ENCODE measurements around the gene SOX21. TPM values are rescaled to one million over a fixed set of nuclear protein-coding genes. Genes with fewer than 3 reads are reported as not detected.
A peak's percentile ranks its signal among the peaks of the same experiment; 100 is the strongest.
"Not testable (repeated sequence)": the region's sequence is repeated elsewhere in the genome, so short reads cannot be mapped to it uniquely, and the experiment has no call there.

SOX21 gene
- polyA plus RNA-seq, 2 of the 4 experiments (the other 2 are of a cell fraction): 0.62 to 6.9 TPM

DNA sequence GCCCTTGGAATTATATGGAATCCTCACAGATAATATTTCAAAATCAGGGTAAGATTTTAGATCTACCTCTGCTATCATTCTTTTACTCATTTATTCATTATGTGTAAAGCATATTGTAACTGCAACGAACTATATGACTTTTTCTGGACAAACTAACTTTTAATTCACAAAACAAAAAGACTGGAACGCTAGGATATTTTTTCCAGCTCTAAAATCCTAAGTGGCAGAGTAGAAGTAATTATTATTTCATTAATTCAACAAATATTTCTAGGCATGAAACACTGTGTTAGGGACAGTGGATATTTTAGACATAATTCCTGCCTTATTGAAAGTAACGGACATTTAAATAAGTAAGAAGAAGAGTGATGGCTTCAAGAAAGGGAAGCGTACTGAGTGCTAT is 26.9 kb upstream of the SOX21 start:
- Histone ChIP-seq H3K27ac (no peak overlapping the region), H3K4me2 (no peak overlapping the region), H3K9me3 (no peaks in the 10 kb centered on the region), H3K4me3 (no peak overlapping the region), H3K4me1 (no peaks in the 10 kb centered on the region)
- TF ChIP-seq CBX8 (IDR thresholded peaks at IDR 0.05): peak; percentile 75; the same call in 1 of the 2 replicates
- no peak for TF ChIP-seq EP300 (IDR thresholded peaks at IDR 0.05)
- peak; percentile 62; the same call in 1 of the 2 replicates for TF ChIP-seq RNF2 (IDR thresholded peaks at IDR 0.05; ENCODE audit: borderline replicate concordance, low read depth)
- DNase-seq (ENCODE audit: low read depth in 1 of 2, low spot score in 1 of 2) (no peak), ATAC-seq (no peak), FAIRE-seq (no peak)
- ChIA-PET POLR2A (no interaction called here), CTCF (no interaction called here)
- 39% methylated on average over 4 of the region's 4 CpGs for WGBS (ENCODE audit: missing lambda C conversion rate)

- ATAC-seq: no peak
- H3K4me3 ChIP-seq: no peak overlapping the region
- no peak for TF ChIP-seq CBX2 (IDR thresholded peaks at IDR 0.05; ENCODE audit: borderline replicate concordance, low read depth)
- no peak for TF ChIP-seq ZC3H11A (IDR thresholded peaks at IDR 0.05)
- TF ChIP-seq GATA3 (IDR thresholded peaks at IDR 0.05; ENCODE audit: borderline replicate concordance): no peak
- no peak for TF ChIP-seq NPAS2 (CRISPR knock-in tag; IDR thresholded peaks at IDR 0.05; ENCODE audit: borderline replicate concordance)
- TF ChIP-seq MAZ (IDR thresholded peaks at IDR 0.05; ENCODE audit: borderline replicate concordance, low read depth, low read length): no peak
- TF ChIP-seq SREBF2 (IDR thresholded peaks at IDR 0.05): no peak
- no peak for TF ChIP-seq HES2 (IDR thresholded peaks at IDR 0.05)
- TF ChIP-seq CHD4 (IDR thresholded peaks at IDR 0.05; ENCODE audit: borderline replicate concordance): no peak
- TF ChIP-seq ATOH8 (CRISPR knock-in tag; IDR thresholded peaks at IDR 0.05; ENCODE audit: low read depth): no peak
- no peak for TF ChIP-seq EP300 (IDR thresholded peaks at IDR 0.05)
- TF ChIP-seq CBX8 (IDR thresholded peaks at IDR 0.05): no peak
- no peak for TF ChIP-seq ZNF302 (CRISPR knock-in tag; IDR thresholded peaks at IDR 0.05)
- TF ChIP-seq HDAC2 (IDR thresholded peaks at IDR 0.05): no peak
- no peak for TF ChIP-seq MYC (IDR thresholded peaks at IDR 0.05; ENCODE audit: borderline replicate concordance, low read length)
- no peak for TF ChIP-seq NFE2L2 (conservative IDR thresholded peaks at IDR 0.05; ENCODE audit: low read length)
- POLR2A ChIA-PET: no interaction called here
- no peak overlapping the region for H3K27ac ChIP-seq
- DNase-seq (ENCODE audit: low read depth in 1 of 2, low spot score in 1 of 2): no peak
- H3K9me3 ChIP-seq: 0 out of 3 replicates have a peak, but pooled peaks cover 6% of the 10 kb centered on the region
- no peak for FAIRE-seq
- 92% methylated on average over 3 of the region's 3 CpGs for WGBS (ENCODE audit: missing lambda C conversion rate)
- no peak overlapping the region for H3K4me2 ChIP-seq
- no peaks in the 10 kb centered on the region for H3K4me1 ChIP-seq
- CTCF ChIA-PET: no interaction called here
Observed at GRCh38 chr13:94731028-94731427, 18.7 kb upstream of the SOX21 start.

- H3K9me3 ChIP-seq; DNase-seq (ENCODE audit: low read depth in 1 of 2, low spot score in 1 of 2); H3K4me3 ChIP-seq; H3K27ac ChIP-seq; POLR2A ChIA-PET; FAIRE-seq; CTCF ChIA-PET; H3K4me2 ChIP-seq; H3K4me1 ChIP-seq; ATAC-seq: not testable (repeated sequence)
- 0% methylated on average over 1 of the region's 1 CpG for WGBS (ENCODE audit: missing lambda C conversion rate)
Observed at GRCh38 chr13:94729941-94730340, 17.6 kb upstream of the SOX21 start.

DNA sequence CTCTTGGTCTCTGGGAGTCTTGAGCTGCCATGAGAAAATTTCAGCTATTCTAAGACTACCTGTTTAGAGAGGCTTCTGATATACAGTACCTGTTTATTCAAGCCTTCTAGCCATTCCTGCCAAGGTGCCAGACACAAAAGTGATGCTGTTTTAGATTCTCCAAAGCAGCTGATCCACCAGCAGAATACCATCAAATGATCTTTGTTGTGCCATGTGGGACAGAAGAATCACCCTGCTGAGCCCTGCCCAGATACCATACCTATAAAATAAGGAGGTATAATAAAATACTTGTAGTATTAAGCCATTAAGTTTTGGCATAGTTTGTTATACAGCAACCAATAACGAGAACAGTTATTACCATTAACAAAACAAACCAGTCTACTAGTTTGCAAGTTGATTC is 14.1 kb upstream of the SOX21 start:
- Histone ChIP-seq H3K4me2 (no peak overlapping the region), H3K4me1 (no peaks in the 10 kb centered on the region), H3K9me3 (0 out of 3 replicates have a peak, but pooled peaks cover 6% of the 10 kb centered on the region), H3K4me3 (no peak overlapping the region), H3K27ac (no peak overlapping the region)
- POLR2A ChIA-PET: interaction anchor here (0.9 kb wide), 1 partner anchor 16 kb away, joined by 3 read pairs; no protein-coding TSS in a partner anchor
- CTCF ChIA-PET: interaction anchor here (1.2 to 1.5 kb wide), 2 partner anchors 9 to 10 kb away, joined by 3 to 4 read pairs; no protein-coding TSS in a partner anchor
- TF ChIP-seq, protein P1, sequence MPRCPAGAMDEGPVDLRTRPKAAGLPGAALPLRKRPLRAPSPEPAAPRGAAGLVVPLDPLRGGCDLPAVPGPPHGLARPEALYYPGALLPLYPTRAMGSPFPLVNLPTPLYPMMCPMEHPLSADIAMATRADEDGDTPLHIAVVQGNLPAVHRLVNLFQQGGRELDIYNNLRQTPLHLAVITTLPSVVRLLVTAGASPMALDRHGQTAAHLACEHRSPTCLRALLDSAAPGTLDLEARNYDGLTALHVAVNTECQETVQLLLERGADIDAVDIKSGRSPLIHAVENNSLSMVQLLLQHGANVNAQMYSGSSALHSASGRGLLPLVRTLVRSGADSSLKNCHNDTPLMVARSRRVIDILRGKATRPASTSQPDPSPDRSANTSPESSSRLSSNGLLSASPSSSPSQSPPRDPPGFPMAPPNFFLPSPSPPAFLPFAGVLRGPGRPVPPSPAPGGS (IDR thresholded peaks at IDR 0.05): no peak
- no peak for TF ChIP-seq NR3C1 (IDR thresholded peaks at IDR 0.05)
- TF ChIP-seq, protein P2, sequence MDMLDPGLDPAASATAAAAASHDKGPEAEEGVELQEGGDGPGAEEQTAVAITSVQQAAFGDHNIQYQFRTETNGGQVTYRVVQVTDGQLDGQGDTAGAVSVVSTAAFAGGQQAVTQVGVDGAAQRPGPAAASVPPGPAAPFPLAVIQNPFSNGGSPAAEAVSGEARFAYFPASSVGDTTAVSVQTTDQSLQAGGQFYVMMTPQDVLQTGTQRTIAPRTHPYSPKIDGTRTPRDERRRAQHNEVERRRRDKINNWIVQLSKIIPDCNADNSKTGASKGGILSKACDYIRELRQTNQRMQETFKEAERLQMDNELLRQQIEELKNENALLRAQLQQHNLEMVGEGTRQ (IDR thresholded peaks at IDR 0.05): no peak
- no peak for TF ChIP-seq EP300 (IDR thresholded peaks at IDR 0.05)
- TF ChIP-seq HOXA7 (CRISPR knock-in tag; IDR thresholded peaks at IDR 0.05): no peak
- TF ChIP-seq MAZ (IDR thresholded peaks at IDR 0.05; ENCODE audit: borderline replicate concordance, low read depth, low read length): no peak
- TF ChIP-seq, protein P3, sequence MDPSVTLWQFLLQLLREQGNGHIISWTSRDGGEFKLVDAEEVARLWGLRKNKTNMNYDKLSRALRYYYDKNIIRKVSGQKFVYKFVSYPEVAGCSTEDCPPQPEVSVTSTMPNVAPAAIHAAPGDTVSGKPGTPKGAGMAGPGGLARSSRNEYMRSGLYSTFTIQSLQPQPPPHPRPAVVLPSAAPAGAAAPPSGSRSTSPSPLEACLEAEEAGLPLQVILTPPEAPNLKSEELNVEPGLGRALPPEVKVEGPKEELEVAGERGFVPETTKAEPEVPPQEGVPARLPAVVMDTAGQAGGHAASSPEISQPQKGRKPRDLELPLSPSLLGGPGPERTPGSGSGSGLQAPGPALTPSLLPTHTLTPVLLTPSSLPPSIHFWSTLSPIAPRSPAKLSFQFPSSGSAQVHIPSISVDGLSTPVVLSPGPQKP (IDR thresholded peaks at IDR 0.05; ENCODE audit: low read depth, low read length): no peak
- TF ChIP-seq HES2 (IDR thresholded peaks at IDR 0.05): no peak
- TF ChIP-seq HOXB13 (CRISPR knock-in tag; IDR thresholded peaks at IDR 0.05; ENCODE audit: low read depth): no peak
- TF ChIP-seq ZC3H11A (IDR thresholded peaks at IDR 0.05): no peak
- no peak for TF ChIP-seq PHF8 (IDR thresholded peaks at IDR 0.05; ENCODE audit: borderline replicate concordance, low read depth)
- no peak for TF ChIP-seq KDM5A (IDR thresholded peaks at IDR 0.05)
- no peak for TF ChIP-seq JUNB (IDR thresholded peaks at IDR 0.05)
- FAIRE-seq (no peak), DNase-seq (ENCODE audit: low read depth in 1 of 2, low spot score in 1 of 2) (no peak), ATAC-seq (no peak)
- WGBS (ENCODE audit: missing lambda C conversion rate): 4% methylated on average over 1 of the region's 1 CpG

All from A549 (cell line).